Naive thymus-derived CD4-positive, alpha-beta T cell (primary cell): Measurements from ENCODE around the gene OR51B6. TPM values are rescaled to one million over a fixed set of nuclear protein-coding genes. Genes with fewer than 3 reads are reported as not detected.

ENCODE experiments used
- ATAC-seq: fragments of 150-1000 bp; cut with Tn5 transposase; 2 replicates; pipeline ENCODE4 v1.10.0; 2021; ENCODE audit warnings: mild to moderate bottlenecking, moderate library complexity
- CTCF ChIA-PET: fragments of 350-600 bp; sonication (Branson Sonifier 250); formaldehyde crosslinking; loops from one replicate; lab custom pipeline; 2021; ENCODE audit warnings: antibody characterized with exemption; lab: Charles Lee
- POLR2A ChIA-PET: fragments of 350-600 bp; sonication (Branson Sonifier 250); formaldehyde crosslinking; loops from one replicate; lab custom pipeline; 2021; ENCODE audit warnings: antibody characterized with exemption, inconsistent platforms; lab: Charles Lee
- DNase-seq, 9 donors: peaks; one replicate each; pipeline versions ENCODE4 v3.0.0 to v3.0.0-alpha.2; 2020 to 2022; ENCODE audit warnings: mixed read lengths in 1 of 9
- H3K27ac ChIP-seq: one replicate; pipeline ENCODE4 v1.7.0; 2013; ENCODE audit warnings: mild to moderate bottlenecking, low read depth, low read length, moderate library complexity
- H3K27me3 ChIP-seq, 2 donors: one replicate each; pipeline ENCODE4 v1.7.0; 2013; ENCODE audit warnings: low read length in 2 of 2, mild to moderate bottlenecking in 2 of 2, moderate library complexity in 2 of 2; ENCODE audit not compliant: control insufficient read depth in 2 of 2, insufficient read depth in 2 of 2
- H3K36me3 ChIP-seq, 3 experiments: 1 replicate in 2 of 3; 2 replicates in 1 of 3; pipeline ENCODE4 v1.7.0; 2013; ENCODE audit warnings: low read length in 3 of 3, mild to moderate bottlenecking in 3 of 3, moderate library complexity in 1 of 3; ENCODE audit not compliant: insufficient read depth in 3 of 3, control insufficient read depth in 2 of 3
- H3K4me1 ChIP-seq, 2 donors: one replicate each; pipeline ENCODE4 v1.7.0; 2013; ENCODE audit warnings: low read length in 2 of 2, mild to moderate bottlenecking in 2 of 2, moderate library complexity in 1 of 2; ENCODE audit not compliant: control insufficient read depth in 2 of 2, insufficient read depth in 2 of 2
- H3K4me3 ChIP-seq: 2 replicates; pipeline ENCODE4 v1.7.0; 2013; ENCODE audit warnings: mild to moderate bottlenecking, low read length
- H3K9me3 ChIP-seq, 3 experiments: 1 replicate in 2 of 3; 2 replicates in 1 of 3; pipeline ENCODE4 v1.7.0; 2013; ENCODE audit warnings: low read length in 3 of 3; ENCODE audit not compliant: control insufficient read depth in 2 of 3
- H3K27ac Mint-ChIP-seq, 9 donors: one replicate each; pipeline ENCODE4 v1.8.0; 2020 to 2022; ENCODE audit warnings: mixed read lengths in 9 of 9, mild to moderate bottlenecking in 8 of 9, moderate library complexity in 5 of 9, inconsistent platforms in 2 of 9
- H3K27me3 Mint-ChIP-seq, 5 donors: one replicate each; pipeline ENCODE4 v1.8.0; 2021 to 2022; ENCODE audit warnings: mixed read lengths in 5 of 5, mild to moderate bottlenecking in 1 of 5
- H3K36me3 Mint-ChIP-seq, 5 donors: one replicate each; pipeline ENCODE4 v1.8.0; 2020 to 2022; ENCODE audit warnings: mixed read lengths in 5 of 5, mild to moderate bottlenecking in 3 of 5, inconsistent platforms in 1 of 5
- H3K4me1 Mint-ChIP-seq, 7 donors: one replicate each; pipeline ENCODE4 v1.8.0; 2020 to 2022; ENCODE audit warnings: mixed read lengths in 7 of 7, mild to moderate bottlenecking in 3 of 7, inconsistent platforms in 1 of 7
- H3K4me3 Mint-ChIP-seq, 10 donors: one replicate each; pipeline ENCODE4 v1.8.0; 2020 to 2022; ENCODE audit warnings: mild to moderate bottlenecking in 10 of 10, mixed read lengths in 10 of 10, moderate library complexity in 6 of 10, inconsistent platforms in 2 of 10
- H3K9me3 Mint-ChIP-seq, 11 donors: one replicate each; pipeline ENCODE4 v1.8.0; 2020 to 2022; ENCODE audit warnings: mixed read lengths in 11 of 11, mild to moderate bottlenecking in 4 of 11, inconsistent platforms in 1 of 11, moderate library complexity in 1 of 11
- intact Hi-C, 2 donors: fragments of 100-400 bp; cut with micrococcal nuclease; formaldehyde crosslinking; loops; one replicate each; pipeline ENCODE4 v1.15.1; 2023
- polyA plus RNA-seq, 2 donors: library from polyadenylated mRNA; unstranded; fragments of 300-500 nt; fragmentation: Illumina TruSeq; gene quantifications; one replicate each; pipeline ENCODE4 v1.2.3, GENCODE V29; 2021
- total RNA-seq, 6 experiments: library from RNA in 5 of 6; stranded (reverse) in 5 of 6; gene quantifications; 1 replicate in 5 of 6; 2 replicates in 1 of 6; pipeline ENCODE4 v1.2.3 and lab custom pipeline; 2021 to 2026

Gene OR51B6, protein sequence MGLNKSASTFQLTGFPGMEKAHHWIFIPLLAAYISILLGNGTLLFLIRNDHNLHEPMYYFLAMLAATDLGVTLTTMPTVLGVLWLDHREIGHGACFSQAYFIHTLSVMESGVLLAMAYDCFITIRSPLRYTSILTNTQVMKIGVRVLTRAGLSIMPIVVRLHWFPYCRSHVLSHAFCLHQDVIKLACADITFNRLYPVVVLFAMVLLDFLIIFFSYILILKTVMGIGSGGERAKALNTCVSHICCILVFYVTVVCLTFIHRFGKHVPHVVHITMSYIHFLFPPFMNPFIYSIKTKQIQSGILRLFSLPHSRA
- total RNA-seq: not detected
- polyA plus RNA-seq: not detected
- total RNA-seq (lab: John Stamatoyannopoulos, UW): not detected

DNA sequence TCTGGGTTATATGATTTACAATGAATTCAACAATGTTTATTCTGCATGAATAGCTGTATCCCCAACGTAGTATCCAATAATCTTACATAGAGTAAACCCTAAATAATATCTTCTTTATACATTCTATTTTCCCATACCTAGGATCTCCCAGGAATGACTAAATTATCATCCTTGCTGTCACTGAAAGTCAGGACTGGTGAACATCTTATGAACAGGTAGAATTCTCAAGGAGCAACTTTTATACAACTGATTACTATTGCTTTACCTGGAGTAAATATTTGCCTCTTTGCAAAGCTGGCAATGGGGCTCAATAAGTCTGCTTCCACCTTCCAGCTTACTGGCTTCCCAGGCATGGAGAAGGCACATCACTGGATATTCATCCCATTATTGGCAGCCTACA, at the start of gene OR51B6:
OR51B6 (plus strand) TSS at position 301 of the 400 bp plus-strand sequence; CDS start at position 301, 0 bp downstream.
- ChIA-PET CTCF (no interaction called here), POLR2A (no interaction called here)
- Mint-ChIP-seq H3K27me3 (peaks cover 0 to 15% (median 11%) of the 10 kb centered on the region in 5 donors), H3K27ac (no peak within 1 kb of the TSS), H3K9me3 (peaks cover 0 to 5% (median 0%) of the 10 kb centered on the region in 11 donors), H3K36me3 (peaks cover 0 to 3% (median 0%) of the 10 kb centered on the region in 5 donors), H3K4me1 (no peaks in the 10 kb centered on the region), H3K4me3 (no peak within 1 kb of the TSS)
- no peak within 1 kb of the TSS for H3K4me3 ChIP-seq
- no peaks in the 10 kb centered on the region for H3K36me3 ChIP-seq
- no peak within 1 kb of the TSS for H3K27ac ChIP-seq
- intact Hi-C loops: no loop called here
- ATAC-seq (no peak), DNase-seq (no peak)
- no peaks in the 10 kb centered on the region for H3K27me3 ChIP-seq
- H3K9me3 ChIP-seq: no peaks in the 10 kb centered on the region
- H3K4me1 ChIP-seq: no peaks in the 10 kb centered on the region

DNA sequence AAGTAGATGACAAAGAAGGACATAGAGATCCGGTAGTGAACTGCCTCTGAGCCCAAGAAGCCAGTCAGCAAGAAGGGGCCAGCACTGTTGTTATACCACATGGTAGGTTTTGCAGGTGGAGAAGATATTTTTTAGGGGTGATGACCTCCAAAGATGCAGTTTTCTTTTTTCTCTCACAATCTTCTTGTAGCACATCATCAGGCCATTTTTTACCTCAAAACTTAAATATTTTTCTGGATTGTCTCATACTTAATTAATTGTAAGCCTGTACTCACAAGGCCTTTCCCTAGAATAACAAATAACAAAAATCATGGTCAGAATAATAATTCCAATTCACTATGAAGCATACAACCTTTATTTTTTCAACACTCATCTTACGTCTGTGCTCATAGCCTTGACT, 49.5 kb upstream of the OR51B6 start, which contains the start of gene OR51B4:
OR51B4 (minus strand) TSS at position 101 of the 400 bp plus-strand sequence; CDS start at position 101, 0 bp downstream.
- ATAC-seq (no peak), DNase-seq (no peak)
- no peaks in the 10 kb centered on the region for H3K27me3 ChIP-seq
- no peaks in the 10 kb centered on the region for H3K36me3 Mint-ChIP-seq
- intact Hi-C loops: no loop called here
- no peaks in the 10 kb centered on the region for H3K9me3 Mint-ChIP-seq
- H3K4me1 Mint-ChIP-seq: peaks cover 0 to 2% (median 0%) of the 10 kb centered on the region in 7 donors
- H3K4me3 Mint-ChIP-seq: no peak within 1 kb of the TSS
- no peaks in the 10 kb centered on the region for H3K36me3 ChIP-seq
- no peaks in the 10 kb centered on the region for H3K4me1 ChIP-seq
- ChIA-PET POLR2A (no interaction called here), CTCF (no interaction called here)
- peaks cover 2 to 19% (median 14%) of the 10 kb centered on the region in 5 donors for H3K27me3 Mint-ChIP-seq
- no peak within 1 kb of the TSS for H3K27ac ChIP-seq
- H3K9me3 ChIP-seq: no peaks in the 10 kb centered on the region
- no peak within 1 kb of the TSS for H3K27ac Mint-ChIP-seq
- no peak within 1 kb of the TSS for H3K4me3 ChIP-seq

DNA sequence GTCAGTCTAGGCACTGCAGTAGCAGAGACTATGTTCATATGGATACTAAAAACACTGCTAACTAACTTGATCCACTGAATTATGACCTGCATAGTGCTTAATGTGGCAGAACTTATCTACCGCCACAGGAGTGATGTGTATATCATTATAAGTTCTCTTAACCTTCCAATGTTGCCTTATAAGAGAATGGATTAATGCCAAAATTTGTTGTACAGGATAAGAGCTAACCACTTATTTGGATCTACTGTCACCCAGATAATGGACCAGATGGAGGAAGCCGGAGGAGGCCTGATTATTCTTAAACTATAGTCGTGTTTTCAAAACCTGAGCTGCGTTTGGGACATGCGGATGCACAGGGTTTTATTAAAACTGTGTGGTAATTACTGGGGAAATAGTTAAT, 47.7 kb upstream of the OR51B6 start:
- H3K4me3 Mint-ChIP-seq: no peak overlapping the region
- H3K9me3 Mint-ChIP-seq: no peaks in the 10 kb centered on the region
- no peaks in the 10 kb centered on the region for H3K36me3 Mint-ChIP-seq
- no peaks in the 10 kb centered on the region for H3K27me3 ChIP-seq
- H3K27me3 Mint-ChIP-seq: peaks cover 0 to 19% (median 6%) of the 10 kb centered on the region in 5 donors
- intact Hi-C loops: no loop called here
- CTCF ChIA-PET: no interaction called here
- H3K4me1 Mint-ChIP-seq: peaks cover 0 to 2% (median 0%) of the 10 kb centered on the region in 7 donors
- no peaks in the 10 kb centered on the region for H3K4me1 ChIP-seq
- H3K4me3 ChIP-seq: no peak overlapping the region
- H3K27ac Mint-ChIP-seq: no peak overlapping the region
- no peak for ATAC-seq
- POLR2A ChIA-PET: no interaction called here
- no peak overlapping the region for H3K27ac ChIP-seq
- H3K36me3 ChIP-seq: no peaks in the 10 kb centered on the region
- DNase-seq: no peak
- no peaks in the 10 kb centered on the region for H3K9me3 ChIP-seq

DNA sequence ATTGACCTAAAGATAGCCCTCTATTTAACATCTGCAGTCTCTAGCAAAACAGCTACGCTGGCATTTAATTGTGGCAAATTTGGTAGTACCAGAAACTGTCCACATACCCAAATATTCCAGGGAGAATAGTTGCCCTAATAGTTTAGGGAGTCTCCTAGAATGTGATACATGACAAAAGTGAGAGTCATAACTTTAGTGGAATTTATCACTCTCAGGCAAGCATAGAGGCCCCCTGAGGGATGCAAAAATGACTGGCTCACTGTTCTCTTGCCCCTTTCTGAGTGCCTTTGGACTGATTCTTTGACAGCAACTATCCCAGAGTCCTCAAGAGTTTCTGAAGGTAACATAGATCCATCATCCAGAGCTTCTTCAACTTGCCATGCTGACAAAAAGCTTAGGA, 47.3 kb upstream of the OR51B6 start:
- intact Hi-C loops: no loop called here
- ChIA-PET POLR2A (no interaction called here), CTCF (no interaction called here)
- DNase-seq (no peak), ATAC-seq (no peak)
- no peaks in the 10 kb centered on the region for H3K36me3 Mint-ChIP-seq
- Histone ChIP-seq H3K4me1 (no peaks in the 10 kb centered on the region), H3K9me3 (no peaks in the 10 kb centered on the region), H3K27me3 (no peaks in the 10 kb centered on the region), H3K27ac (no peak overlapping the region), H3K36me3 (no peaks in the 10 kb centered on the region), H3K4me3 (no peak overlapping the region)
- peaks cover 0 to 2% (median 0%) of the 10 kb centered on the region in 7 donors for H3K4me1 Mint-ChIP-seq
- H3K27me3 Mint-ChIP-seq: peaks cover 0 to 19% (median 6%) of the 10 kb centered on the region in 5 donors
- H3K4me3 Mint-ChIP-seq: no peak overlapping the region
- H3K9me3 Mint-ChIP-seq: no peaks in the 10 kb centered on the region
- no peak overlapping the region for H3K27ac Mint-ChIP-seq

DNA sequence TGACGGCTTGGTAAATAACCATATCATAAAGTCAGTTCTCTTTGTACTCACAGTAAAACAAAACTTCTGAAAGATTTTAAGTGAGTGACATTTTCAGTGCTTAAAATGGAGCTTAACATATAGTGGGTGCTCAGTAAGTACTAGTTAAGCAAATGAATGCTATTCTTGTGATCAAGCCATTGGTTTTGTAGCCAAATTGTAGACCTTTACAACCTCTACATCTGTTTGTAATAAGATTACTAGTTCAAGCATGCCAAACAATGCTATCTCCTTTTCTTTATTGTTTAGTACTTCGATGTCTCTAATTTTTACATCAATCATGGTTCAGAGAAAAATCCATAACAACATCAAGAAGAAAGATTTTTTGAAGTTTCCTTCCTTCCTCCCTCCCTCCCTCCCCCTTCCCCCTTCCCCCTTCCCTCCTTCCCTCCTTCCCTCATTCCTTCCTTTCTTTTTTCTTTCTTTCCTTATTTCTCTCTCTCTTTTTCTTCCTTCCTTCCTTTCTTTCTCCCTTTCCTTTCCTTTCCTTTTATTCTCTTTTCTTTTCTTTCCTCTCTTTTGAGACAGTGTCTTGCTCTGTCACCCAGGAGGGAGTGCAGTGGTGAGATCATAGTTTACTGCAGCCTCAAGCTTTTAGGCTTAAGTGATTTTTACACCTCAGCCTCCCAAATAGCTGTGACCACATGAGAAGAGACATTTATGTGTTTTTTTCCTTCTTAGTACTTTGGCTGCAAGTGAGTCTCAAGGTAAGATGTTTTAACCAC, 43.9 kb upstream of the OR51B6 start:
- ChIA-PET CTCF (interaction anchor here (0.7 kb wide), 1 partner anchor 26 kb away, joined by 3 read pairs; no protein-coding TSS in a partner anchor), POLR2A (no interaction called here)
- no peak for DNase-seq
- no peak for ATAC-seq
- Mint-ChIP-seq H3K27ac (no peak overlapping the region), H3K36me3 (no peaks in the 10 kb centered on the region), H3K27me3 (peaks cover 0 to 18% (median 8%) of the 10 kb centered on the region in 5 donors), H3K4me3 (no peak overlapping the region), H3K9me3 (no peaks in the 10 kb centered on the region), H3K4me1 (no peaks in the 10 kb centered on the region)
- Histone ChIP-seq H3K27me3 (no peaks in the 10 kb centered on the region), H3K4me1 (no peaks in the 10 kb centered on the region), H3K36me3 (no peaks in the 10 kb centered on the region), H3K27ac (no peak overlapping the region), H3K4me3 (no peak overlapping the region), H3K9me3 (no peaks in the 10 kb centered on the region)
- intact Hi-C loops: no loop called here

DNA sequence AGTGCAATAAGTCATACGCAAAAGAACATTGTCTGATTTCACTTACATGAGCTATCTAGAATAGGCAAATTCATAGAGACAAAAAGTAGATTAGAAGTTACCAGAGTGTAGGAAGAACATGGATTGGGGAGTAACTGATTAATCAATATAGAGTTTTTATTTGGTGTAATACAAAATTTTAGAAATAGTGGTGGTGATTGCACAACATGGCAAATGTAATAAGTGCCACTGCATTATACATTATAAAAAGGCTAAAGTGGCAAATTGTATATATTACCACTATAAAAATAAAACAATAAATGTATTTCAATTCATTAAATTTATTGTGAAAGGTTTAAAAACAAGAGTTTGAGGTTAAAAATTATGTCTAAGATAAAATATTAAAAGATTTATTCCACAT, 40.9 kb upstream of the OR51B6 start:
- CTCF ChIA-PET: no interaction called here
- Mint-ChIP-seq H3K9me3 (peaks cover 0 to 6% (median 0%) of the 10 kb centered on the region in 11 donors), H3K27ac (no peak overlapping the region), H3K27me3 (peaks cover 0 to 11% (median 8%) of the 10 kb centered on the region in 5 donors), H3K36me3 (no peaks in the 10 kb centered on the region), H3K4me1 (no peaks in the 10 kb centered on the region), H3K4me3 (no peak overlapping the region)
- H3K4me1 ChIP-seq: no peaks in the 10 kb centered on the region
- intact Hi-C loops: no loop called here
- H3K27me3 ChIP-seq: no peaks in the 10 kb centered on the region
- ATAC-seq: no peak
- H3K4me3 ChIP-seq: no peak overlapping the region
- H3K9me3 ChIP-seq: no peaks in the 10 kb centered on the region
- no peak for DNase-seq
- no peak overlapping the region for H3K27ac ChIP-seq
- no peaks in the 10 kb centered on the region for H3K36me3 ChIP-seq
- POLR2A ChIA-PET: no interaction called here
